Mesendoderm (in vitro differentiated cells): Measurements from ENCODE around the gene MTFP1.
"Not testable (repeated sequence)": the region's sequence is repeated elsewhere in the genome, so short reads cannot be mapped to it uniquely, and the experiment has no call there.

ENCODE experiments used
- DNase-seq: peaks from one replicate; pipeline ENCODE4 v3.0.0; 2013
- H2AK5ac ChIP-seq: 2 replicates; pipeline ENCODE4 v1.6.1; 2013; ENCODE audit warnings: low read length, inconsistent platforms
- H2BK120ac ChIP-seq: 2 replicates; pipeline ENCODE4 v1.6.1; 2013; ENCODE audit warnings: low read depth, mild to moderate bottlenecking, low read length, moderate library complexity, mixed read lengths
- H2BK15ac ChIP-seq: replicated peaks from 2 replicates; pipeline ENCODE4 v1.6.1; 2013; ENCODE audit warnings: low read depth, mild to moderate bottlenecking, moderate library complexity
- H2BK5ac ChIP-seq: 2 replicates; pipeline ENCODE4 v1.6.1; 2013; ENCODE audit warnings: low read length, inconsistent platforms
- H3K18ac ChIP-seq: 2 replicates; pipeline ENCODE4 v1.6.1; 2013; ENCODE audit warnings: mild to moderate bottlenecking, low read length, mixed read lengths
- H3K23ac ChIP-seq: one replicate; pipeline ENCODE4 v1.6.1; 2013; ENCODE audit warnings: low read length
- H3K27ac ChIP-seq: 2 replicates; pipeline ENCODE4 v1.5.1; 2013; ENCODE audit warnings: low read depth, mild to moderate bottlenecking, inconsistent platforms, low read length, moderate library complexity
- H3K27me3 ChIP-seq: 2 replicates; pipeline ENCODE4 v1.6.1; 2013; ENCODE audit warnings: low read length, control low read depth, mild to moderate bottlenecking, inconsistent platforms; ENCODE audit not compliant: insufficient read depth, poor library complexity
- H3K36me3 ChIP-seq: 2 replicates; pipeline ENCODE4 v1.6.1; 2013; ENCODE audit warnings: low read length, inconsistent platforms; ENCODE audit not compliant: control insufficient read depth, insufficient read depth
- H3K4ac ChIP-seq: one replicate; pipeline ENCODE4 v1.6.1; 2013; ENCODE audit warnings: low read depth, mild to moderate bottlenecking, low read length, moderate library complexity
- H3K4me1 ChIP-seq: 2 replicates; pipeline ENCODE4 v1.6.1; 2013; ENCODE audit warnings: low read depth, low read length, inconsistent platforms; ENCODE audit not compliant: control insufficient read depth
- H3K4me2 ChIP-seq: 2 replicates; pipeline ENCODE4 v1.6.1; 2013; ENCODE audit warnings: low read length
- H3K4me3 ChIP-seq: 2 replicates; pipeline ENCODE4 v1.5.1; 2013; ENCODE audit warnings: mild to moderate bottlenecking, low read length
- H3K56ac ChIP-seq: one replicate; pipeline ENCODE4 v1.6.1; 2013; ENCODE audit warnings: low read length
- H3K79me1 ChIP-seq: 2 replicates; pipeline ENCODE4 v1.6.1; 2013; ENCODE audit warnings: low read length, inconsistent platforms
- H3K79me2 ChIP-seq: 2 replicates; pipeline ENCODE4 v1.6.1; 2013; ENCODE audit warnings: mild to moderate bottlenecking, low read length; ENCODE audit not compliant: control insufficient read depth, insufficient read depth
- H3K9ac ChIP-seq: 2 replicates; pipeline ENCODE4 v1.6.1; 2013; ENCODE audit warnings: low read length, inconsistent platforms
- H4K5ac ChIP-seq: one replicate; pipeline ENCODE4 v1.6.1; 2013; ENCODE audit warnings: low read length
- H4K8ac ChIP-seq: one replicate; pipeline ENCODE4 v1.6.1; 2013; ENCODE audit warnings: low read depth, mild to moderate bottlenecking, control low read depth, low read length, moderate library complexity
- WGBS: extraction: QIAGEN DNeasy Blood & Tissue Kit; methylation state at CpG from one replicate; pipeline ENCODE4 v1.1.7; 2013; ENCODE audit warnings: low lambda C conversion rate, missing lambda C conversion rate; ENCODE audit not compliant: insufficient coverage; ENCODE audit errors: extremely low coverage; 5-methylcytosine and 5-hydroxymethylcytosine counted together

MTFP1 gene

DNA sequence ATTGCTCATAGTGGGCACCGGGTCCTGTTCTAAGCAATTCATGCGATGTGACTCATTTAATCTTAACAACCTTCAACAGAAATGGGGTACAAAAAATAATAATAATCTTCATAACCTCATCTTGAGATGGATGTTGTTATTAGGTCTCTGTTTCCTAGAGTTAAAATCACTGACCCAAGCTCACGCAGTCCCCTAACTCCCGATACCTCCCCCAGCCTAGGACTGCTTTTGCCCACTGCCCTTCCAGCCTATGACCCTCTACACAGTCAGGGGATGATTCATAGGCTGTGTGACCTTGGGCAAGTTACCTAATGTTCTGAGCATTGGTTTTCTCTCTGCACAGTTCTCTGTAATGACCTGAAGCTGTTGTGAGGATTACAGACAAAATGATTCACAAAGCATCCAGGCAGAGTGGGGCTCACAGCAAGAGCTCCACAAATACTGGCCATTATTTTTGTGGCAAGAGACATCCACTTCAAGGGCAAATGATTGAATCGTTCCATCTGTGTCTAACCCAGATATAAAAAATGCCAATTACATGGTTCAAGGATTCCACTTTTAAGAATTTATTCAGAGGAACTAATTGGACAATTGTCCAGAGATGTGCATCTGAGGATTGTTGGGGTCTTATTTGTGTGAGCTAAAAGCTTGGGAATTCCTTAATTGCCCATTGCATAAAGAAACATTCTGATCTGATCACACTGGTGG is 20.0 kb downstream of the MTFP1 start:
- Histone ChIP-seq H3K18ac (no peak overlapping the region), H3K4me1 (peaks cover 2% of the 10 kb centered on the region), H2BK5ac (no peak overlapping the region), H3K36me3 (no peaks in the 10 kb centered on the region), H2BK120ac (no peak overlapping the region), H2AK5ac (no peak overlapping the region), H3K4me3 (no peak overlapping the region), H3K4me2 (no peak overlapping the region), H3K4ac (no peak overlapping the region), H4K8ac (no peak overlapping the region), H3K27me3 (no peaks in the 10 kb centered on the region), H3K27ac (no peak overlapping the region), H3K79me1 (no peaks in the 10 kb centered on the region), H3K79me2 (no peaks in the 10 kb centered on the region), H3K23ac (no peak overlapping the region), H2BK15ac (no peak overlapping the region), H3K56ac (peak overlapping the region; percentile 40), H4K5ac (no peak overlapping the region), H3K9ac (no peak overlapping the region)
- WGBS = no CpG with 5 or more reads among the region's 5 CpGs
- no peak for DNase-seq

GRCh38 chr22:30447656-30448055 is 22.1 kb downstream of the MTFP1 start:
- H3K4me2 ChIP-seq = no peak overlapping the region
- H4K8ac ChIP-seq = no peak overlapping the region
- no peak overlapping the region for H3K27ac ChIP-seq
- no peak for DNase-seq
- H2AK5ac ChIP-seq = no peak overlapping the region
- H2BK120ac ChIP-seq = no peak overlapping the region
- no peaks in the 10 kb centered on the region for H3K36me3 ChIP-seq
- no peak overlapping the region for H2BK5ac ChIP-seq
- no CpG with 5 or more reads among the region's 3 CpGs for WGBS
- no peak overlapping the region for H3K4me3 ChIP-seq
- no peak overlapping the region for H3K23ac ChIP-seq
- no peak overlapping the region for H4K5ac ChIP-seq
- H3K9ac ChIP-seq = no peak overlapping the region
- H3K79me1 ChIP-seq = no peaks in the 10 kb centered on the region
- H3K18ac ChIP-seq = no peak overlapping the region
- H3K56ac ChIP-seq = no peak overlapping the region
- no peak overlapping the region for H2BK15ac ChIP-seq
- H3K79me2 ChIP-seq = no peaks in the 10 kb centered on the region
- H3K4me1 ChIP-seq = peaks cover 2% of the 10 kb centered on the region
- H3K27me3 ChIP-seq = no peaks in the 10 kb centered on the region
- H3K4ac ChIP-seq = no peak overlapping the region

DNA sequence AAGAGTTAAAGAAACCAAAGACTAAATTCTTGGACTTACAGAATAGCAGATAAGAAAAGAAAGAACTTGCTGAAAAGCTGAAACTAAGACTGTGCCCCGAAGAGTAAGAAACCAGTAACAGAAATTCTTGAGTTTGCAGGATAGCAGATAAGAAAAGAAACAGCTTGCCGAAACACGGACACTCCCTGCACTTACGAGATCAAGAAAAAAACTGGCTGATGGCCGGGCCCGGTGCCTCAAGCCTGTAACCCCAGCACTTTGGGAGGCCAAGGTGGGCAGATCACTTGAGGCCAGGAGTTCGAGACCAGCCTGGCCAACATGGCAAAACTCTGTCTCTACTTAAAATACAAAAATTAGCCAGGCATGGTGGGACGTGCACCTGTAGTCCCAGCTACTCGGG is 25.9 kb downstream of the MTFP1 start:
- not testable (repeated sequence) for H4K8ac ChIP-seq, H3K4me2 ChIP-seq, H3K23ac ChIP-seq, H3K4ac ChIP-seq, DNase-seq, H3K4me1 ChIP-seq, H3K79me1 ChIP-seq, H3K9ac ChIP-seq, H3K79me2 ChIP-seq, H3K27me3 ChIP-seq, H2BK120ac ChIP-seq, H4K5ac ChIP-seq, H3K4me3 ChIP-seq, H3K36me3 ChIP-seq, H2AK5ac ChIP-seq, H3K27ac ChIP-seq, H2BK15ac ChIP-seq, H3K18ac ChIP-seq, H3K56ac ChIP-seq, H2BK5ac ChIP-seq
- no CpG with 5 or more reads among the region's 9 CpGs for WGBS

- no peak overlapping the region for H4K8ac ChIP-seq
- no peak overlapping the region for H3K4ac ChIP-seq
- H2BK120ac ChIP-seq = no peak overlapping the region
- no peak overlapping the region for H2BK5ac ChIP-seq
- no peaks in the 10 kb centered on the region for H3K79me2 ChIP-seq
- no peak overlapping the region for H4K5ac ChIP-seq
- H3K9ac ChIP-seq = no peak overlapping the region
- H2AK5ac ChIP-seq = no peak overlapping the region
- no peak overlapping the region for H3K27ac ChIP-seq
- no peaks in the 10 kb centered on the region for H3K4me1 ChIP-seq
- DNase-seq = no peak
- no peaks in the 10 kb centered on the region for H3K79me1 ChIP-seq
- H3K36me3 ChIP-seq = no peaks in the 10 kb centered on the region
- H3K23ac ChIP-seq = no peak overlapping the region
- H2BK15ac ChIP-seq = no peak overlapping the region
- no peak overlapping the region for H3K18ac ChIP-seq
- H3K56ac ChIP-seq = no peak overlapping the region
- H3K4me2 ChIP-seq = no peak overlapping the region
- H3K4me3 ChIP-seq = no peak overlapping the region
- no CpG with 5 or more reads among the region's 6 CpGs for WGBS
- no peaks in the 10 kb centered on the region for H3K27me3 ChIP-seq
Measured at GRCh38 chr22:30452861-30453260, 27.3 kb downstream of the MTFP1 start.

- WGBS = no CpG with 5 or more reads among the region's 6 CpGs
- H2BK120ac ChIP-seq = no peak overlapping the region
- peak; percentile 48 for DNase-seq
- no peak overlapping the region for H3K4ac ChIP-seq
- H3K27ac ChIP-seq = no peak overlapping the region
- H3K23ac ChIP-seq = no peak overlapping the region
- H2AK5ac ChIP-seq = no peak overlapping the region
- no peaks in the 10 kb centered on the region for H3K79me2 ChIP-seq
- H3K79me1 ChIP-seq = no peaks in the 10 kb centered on the region
- no peaks in the 10 kb centered on the region for H3K27me3 ChIP-seq
- H3K4me1 ChIP-seq = no peaks in the 10 kb centered on the region
- H2BK5ac ChIP-seq = no peak overlapping the region
- H2BK15ac ChIP-seq = no peak overlapping the region
- no peak overlapping the region for H4K5ac ChIP-seq
- H3K4me3 ChIP-seq = no peak overlapping the region
- H3K4me2 ChIP-seq = no peak overlapping the region
- H3K36me3 ChIP-seq = no peaks in the 10 kb centered on the region
- H4K8ac ChIP-seq = no peak overlapping the region
- no peak overlapping the region for H3K56ac ChIP-seq
- H3K18ac ChIP-seq = no peak overlapping the region
- no peak overlapping the region for H3K9ac ChIP-seq
Measured at GRCh38 chr22:30453731-30454510, 28.4 kb downstream of the MTFP1 start.
